A172 (cell line): ENCODE measurements around the gene DOCK9. TPM values are rescaled to one million over a fixed set of nuclear protein-coding genes. Genes with fewer than 3 reads are reported as not detected.

Source experiments
- DNase-seq: peaks from one replicate; pipeline ENCODE4 v3.0.0-alpha.2; 2015; ENCODE audit warnings: low spot score
- total RNA-seq: library from RNA; depleted of rRNA; stranded (reverse); fragments of >200 nt; shearing (Covaris generic); gene quantifications from 2 replicates; pipeline ENCODE4 v1.2.3, GENCODE V29; 2014

DOCK9 gene
- total RNA-seq, 1 experiment from 2014 or later: 153 TPM

DNA sequence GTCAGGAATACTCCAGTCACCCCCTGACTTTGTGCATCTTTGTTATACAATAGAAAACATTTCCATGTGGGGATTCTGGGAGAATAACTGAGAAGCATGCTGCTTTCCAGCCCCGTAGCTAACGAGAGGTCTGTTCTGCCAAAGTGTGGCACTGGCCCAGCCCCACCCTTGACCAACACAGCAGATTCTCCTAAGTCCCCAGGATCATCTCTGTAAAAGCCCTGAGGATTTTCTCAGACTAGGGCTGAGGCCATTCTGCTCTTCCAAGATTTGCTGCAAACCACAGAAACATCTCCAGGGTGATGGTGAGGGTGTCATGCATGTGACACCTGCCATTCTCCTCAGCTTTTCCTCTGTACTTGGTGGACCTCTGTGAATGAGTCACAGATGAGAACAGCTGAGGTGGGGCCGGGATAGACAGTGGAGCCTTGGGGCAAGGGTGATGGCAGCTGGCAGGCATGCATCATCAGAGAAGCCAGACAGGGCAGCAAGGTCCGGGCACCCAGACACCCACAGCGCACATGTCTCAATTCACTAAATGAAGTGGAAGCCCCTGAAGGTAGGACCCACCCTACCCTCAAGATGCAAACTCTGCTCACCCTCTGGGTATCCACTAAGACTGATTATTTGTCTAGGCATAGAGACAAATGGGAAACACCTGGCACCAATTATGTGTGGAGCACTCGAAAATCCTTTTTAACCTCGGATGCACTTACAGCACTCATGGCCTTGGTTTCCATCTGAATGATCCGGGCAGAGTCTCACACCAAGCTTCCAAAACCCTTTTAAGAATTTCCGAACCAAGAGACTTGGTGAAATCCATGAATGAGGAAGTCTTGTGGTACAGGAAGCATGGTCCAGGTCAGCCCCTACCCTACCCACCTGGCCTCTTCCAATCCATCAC lies 20.1 kb upstream of the DOCK9 start:
- DNase-seq: peak; percentile 89

DNA sequence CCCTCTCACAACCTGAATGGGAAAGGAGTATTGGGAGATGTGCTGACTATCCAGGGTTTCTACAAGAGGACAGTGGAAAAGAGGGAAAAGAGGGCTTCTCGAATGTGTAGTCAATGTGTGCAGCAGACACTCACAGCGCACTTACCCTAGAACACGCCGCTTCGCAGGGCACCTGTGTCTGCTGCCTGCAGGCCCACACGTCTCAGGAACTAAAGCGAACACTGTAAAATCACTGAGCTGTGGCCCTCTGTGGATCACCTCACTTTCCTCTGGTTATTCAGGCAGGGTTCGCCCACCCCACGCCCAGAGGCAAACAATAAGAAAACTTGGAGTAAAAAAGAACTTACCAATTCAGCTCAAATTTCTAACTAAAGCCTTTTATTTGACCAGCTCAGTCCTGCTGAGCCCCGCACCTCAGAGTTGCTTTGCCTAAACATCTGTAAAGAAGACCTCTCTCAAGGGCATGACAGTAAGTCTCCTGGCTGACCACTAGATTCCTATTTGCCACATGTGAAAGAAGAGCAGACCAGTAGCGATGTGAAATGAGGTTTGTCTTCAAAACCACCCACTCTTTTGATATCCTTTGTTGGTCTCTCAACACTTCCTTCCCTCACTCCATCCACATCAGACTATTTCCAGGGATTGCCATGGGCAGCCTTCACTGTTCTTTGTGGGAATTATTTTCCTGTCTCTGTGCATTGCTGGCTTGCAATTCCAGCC lies 19.3 kb upstream of the DOCK9 start:
- no peak for DNase-seq

DNA sequence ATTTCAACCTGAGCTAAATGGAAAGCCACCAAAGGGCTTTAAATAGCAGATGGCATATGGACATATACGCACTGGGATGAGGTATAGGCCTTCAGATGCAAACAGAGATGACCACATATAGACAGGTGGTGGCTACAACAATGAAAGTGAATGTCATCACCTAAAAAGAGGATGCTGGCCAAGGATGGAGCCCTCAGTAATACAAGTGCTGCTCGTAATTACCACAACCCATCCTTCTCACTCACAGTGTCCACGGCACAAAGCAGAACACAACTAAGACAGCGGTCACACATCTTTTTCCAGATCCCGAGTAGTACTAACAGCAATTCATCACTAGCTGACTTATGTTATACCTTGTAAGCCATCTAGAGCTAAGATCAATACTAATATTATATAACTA lies 18.2 kb upstream of the DOCK9 start:
- DNase-seq: no peak

DNA sequence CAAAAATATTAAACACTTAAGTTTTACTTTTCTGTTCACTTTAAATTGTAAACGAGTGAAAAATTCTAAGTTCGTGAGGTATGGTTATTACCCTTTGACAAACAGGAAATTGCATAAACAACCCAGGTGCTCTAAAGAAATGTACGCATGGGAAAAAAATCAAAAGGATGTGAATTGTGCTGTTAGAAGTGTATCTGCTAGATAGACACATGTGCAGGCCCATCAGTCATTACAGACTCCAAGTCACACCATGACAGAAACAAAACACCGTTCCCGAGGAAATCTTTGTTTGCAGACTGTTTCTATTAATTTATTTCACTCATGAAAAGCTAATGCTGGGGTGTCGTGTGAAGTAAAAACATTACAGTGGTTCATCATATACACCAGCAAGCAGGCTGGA lies 17.0 kb upstream of the DOCK9 start:
- DNase-seq: no peak

DNA sequence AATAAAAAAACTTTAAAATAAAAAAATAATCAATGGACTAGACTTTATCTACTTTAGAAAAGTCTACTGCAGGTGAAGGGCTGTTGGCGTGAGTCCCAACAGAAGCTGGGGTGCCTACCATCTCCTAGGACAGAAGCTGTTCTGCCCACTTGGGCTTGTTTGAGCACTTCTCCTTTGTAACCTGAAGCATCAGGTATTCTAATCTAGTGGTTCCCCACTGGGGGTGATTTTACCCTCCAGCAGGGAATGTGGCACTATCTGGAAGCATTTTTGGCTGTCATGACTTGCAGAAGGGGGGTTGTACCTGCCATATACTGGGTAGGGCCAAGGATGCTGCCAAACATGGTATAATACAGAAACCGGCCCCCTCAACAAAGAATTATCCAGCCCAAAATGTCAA lies 16.2 kb upstream of the DOCK9 start:
- no peak for DNase-seq

DNA sequence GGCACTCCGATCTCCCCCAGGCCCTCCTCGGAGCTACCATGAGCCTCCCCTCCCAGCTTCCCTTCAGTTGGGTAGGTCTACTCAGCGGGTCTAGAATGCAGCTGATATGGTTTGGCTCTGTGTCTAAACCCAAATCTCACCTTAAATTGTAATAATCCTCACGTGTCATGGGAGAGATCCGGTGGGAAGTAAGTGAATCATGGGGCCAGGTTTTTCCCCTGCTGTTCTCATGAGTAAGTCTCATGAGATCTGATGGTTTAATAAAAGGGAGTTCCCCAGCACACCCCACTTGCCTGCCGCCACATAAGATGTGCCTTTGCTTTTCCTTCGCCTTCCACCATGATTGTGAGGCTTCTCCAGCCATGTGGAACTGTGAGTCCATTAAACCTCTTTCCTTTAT lies 14.5 kb upstream of the DOCK9 start:
- DNase-seq: peak; percentile 92

DNA sequence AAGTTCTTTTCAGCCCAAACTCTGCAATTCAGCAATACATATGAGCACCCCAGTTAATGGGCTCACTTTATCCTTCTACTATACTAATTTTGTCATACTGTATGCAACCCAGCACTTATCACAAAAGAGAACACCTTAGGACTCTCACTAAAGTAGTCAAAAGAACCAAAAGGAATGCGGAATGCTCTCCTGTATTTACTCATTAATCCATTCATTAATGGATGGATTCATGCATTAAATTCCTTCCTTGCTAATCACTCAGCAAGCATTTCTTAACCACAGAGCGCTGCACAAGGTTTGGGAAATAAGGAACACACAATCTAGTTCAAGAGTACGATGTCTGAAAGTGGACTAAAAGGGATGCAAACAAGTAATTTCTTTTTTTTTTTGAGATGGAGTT lies 12.8 kb upstream of the DOCK9 start:
- peak; percentile 61 for DNase-seq

DNA sequence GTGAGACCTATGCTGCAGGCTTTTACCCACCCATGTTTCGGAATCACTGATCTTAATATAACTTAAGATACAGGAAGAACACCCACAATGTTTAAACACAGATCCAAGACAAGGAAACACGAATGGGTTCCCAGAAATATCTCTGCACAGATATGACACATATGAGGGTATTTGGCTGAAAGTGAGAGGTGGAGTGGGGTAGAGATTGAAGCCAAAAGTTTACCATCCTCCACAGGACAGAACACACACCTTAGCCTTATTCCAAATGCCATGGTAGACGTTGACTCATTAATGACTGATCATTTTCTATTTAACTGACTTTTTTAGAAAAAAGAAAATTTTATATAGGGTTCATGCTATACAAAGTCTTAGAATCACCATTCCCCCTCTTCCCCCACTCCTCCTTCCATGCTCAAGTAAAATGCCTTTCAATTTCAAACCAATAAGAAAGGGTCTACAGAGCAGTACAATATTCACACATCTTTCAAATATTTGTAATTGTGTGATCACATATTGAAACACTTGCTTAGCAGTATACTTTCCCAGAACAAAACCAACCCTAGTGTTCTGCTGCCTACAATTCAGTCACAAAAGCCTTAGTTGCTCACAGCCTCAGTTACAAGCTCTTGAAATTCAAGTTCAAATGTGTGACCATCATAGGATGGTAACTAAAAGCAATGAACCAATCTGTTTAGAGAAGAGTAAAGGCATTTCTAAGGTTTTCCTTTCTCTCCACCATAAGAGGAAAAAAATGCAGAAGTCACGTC lies 11.8 kb upstream of the DOCK9 start:
- DNase-seq: no peak

DNA sequence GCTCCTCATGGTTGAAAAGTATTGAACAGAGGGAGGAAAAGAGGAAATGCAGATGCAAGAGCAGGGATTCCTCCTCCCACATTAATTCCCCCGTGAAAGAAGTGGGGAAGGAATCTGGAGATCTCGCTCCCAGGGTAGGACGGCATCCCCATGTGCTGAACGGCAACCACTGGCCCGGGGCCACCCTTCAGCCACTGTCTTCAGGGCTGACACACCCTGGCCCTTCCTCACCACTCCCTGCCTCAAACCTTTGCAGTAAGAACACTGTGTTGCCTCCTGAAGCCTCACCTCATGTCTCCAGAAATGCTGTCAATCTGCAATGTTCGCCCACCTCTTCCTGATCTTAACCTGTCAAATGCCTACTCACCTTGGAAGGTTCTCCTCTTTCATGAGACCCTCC lies 10.9 kb upstream of the DOCK9 start:
- no peak for DNase-seq

DNA sequence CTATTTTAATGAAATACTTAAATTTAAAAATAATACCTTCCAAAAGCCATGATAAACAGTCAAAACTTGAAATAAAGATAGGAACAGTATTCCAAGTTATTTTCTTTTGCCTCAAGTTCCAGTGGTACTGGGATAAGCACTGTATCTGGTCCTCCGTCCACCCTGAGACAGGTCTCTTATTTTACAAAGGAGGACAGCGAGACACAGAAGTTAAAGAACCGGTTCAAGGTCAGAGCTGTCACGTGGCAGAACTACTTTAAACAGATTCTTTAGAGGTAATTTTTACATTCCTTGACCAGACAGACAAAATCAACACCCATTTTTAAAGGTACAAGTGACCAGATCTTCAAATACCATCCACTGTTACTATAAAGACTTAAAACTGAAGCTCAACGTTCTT lies 10.4 kb upstream of the DOCK9 start:
- DNase-seq: no peak

DNA sequence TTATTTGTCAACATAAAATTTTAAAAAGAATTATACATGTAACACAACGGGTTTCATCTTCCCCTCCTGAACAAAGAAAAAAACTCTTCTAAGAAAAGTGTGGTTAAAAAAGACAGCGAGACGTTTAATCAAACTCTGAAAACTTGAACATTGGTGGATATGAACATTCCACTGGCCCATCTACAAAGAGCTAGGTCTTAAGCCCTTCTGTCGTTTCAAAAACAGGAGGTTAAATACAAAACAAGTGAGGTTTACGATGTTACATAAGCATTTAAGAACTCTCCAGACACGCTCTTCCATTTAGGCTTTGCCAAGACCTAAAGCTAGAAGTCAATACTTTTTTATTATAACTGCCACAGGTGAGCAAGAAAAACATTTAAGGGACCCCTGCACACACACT lies 9.4 kb upstream of the DOCK9 start:
- no peak for DNase-seq

DNA sequence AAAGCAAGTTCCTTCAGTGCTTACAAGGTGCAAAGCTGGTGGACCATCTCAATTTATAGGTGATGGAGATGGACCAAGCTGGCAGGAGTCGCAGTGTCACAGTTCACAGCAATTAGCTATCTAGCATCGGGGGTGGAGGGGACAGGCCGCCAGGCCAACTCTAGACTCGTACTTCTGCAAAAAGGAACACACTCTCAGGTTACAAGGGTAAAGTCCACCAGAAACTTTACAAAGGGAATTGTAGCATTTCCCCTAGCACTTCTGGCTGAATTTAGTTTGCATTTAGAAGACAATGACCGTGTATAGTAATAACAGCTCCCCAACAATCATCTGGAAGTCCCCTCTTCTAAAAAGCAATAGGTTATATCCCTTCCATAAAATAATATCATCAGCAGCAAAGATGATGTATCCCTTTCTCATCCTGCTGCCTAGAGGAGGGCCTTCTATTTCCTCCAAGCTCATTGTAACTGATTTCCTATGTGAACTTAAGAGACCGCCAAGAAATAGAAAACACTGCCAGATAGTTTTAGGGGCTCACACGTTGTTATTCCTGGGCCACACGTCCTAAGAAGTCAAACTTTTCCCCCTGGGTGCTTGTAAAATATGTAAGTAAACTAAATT lies 8.5 kb upstream of the DOCK9 start:
- no peak for DNase-seq

DNA sequence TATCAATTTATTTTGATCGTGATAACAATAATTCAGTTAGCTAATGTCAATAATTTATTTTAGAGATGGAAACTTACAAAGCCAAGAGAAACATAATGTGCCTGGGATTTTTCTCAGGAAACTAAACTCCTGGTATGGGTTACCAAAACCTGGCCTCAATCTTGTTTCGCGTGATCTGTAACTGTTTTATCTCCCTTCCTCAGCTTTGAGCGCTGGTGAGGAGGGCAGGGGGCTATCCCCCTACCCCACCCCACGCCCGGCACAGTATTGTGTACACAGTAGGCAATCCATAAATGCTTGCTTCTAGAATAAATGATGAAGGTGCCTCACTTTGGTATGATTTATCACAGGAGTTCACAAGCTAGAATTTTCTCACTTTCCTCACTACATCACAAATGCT lies 7.7 kb upstream of the DOCK9 start:
- no peak for DNase-seq

DNA sequence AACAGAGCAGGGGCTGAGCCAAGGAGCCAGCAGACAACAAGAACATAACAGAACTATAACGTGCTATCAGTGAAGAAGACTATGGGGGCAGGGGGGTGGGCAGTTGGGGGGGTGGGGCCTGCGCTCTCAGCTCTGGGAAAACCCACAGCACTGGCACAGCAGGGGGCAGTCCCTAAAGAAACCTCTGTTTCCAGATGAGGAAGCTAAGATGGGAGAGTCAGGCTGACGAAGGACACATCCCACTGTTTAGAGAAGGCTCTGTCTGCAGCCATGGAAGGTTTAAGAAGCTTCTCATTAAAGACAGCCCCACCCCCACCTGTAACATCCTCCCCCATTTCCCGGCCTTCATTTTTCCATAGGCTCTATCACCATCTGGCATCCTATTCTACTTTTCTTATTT lies 7.1 kb upstream of the DOCK9 start:
- no peak for DNase-seq

DNA sequence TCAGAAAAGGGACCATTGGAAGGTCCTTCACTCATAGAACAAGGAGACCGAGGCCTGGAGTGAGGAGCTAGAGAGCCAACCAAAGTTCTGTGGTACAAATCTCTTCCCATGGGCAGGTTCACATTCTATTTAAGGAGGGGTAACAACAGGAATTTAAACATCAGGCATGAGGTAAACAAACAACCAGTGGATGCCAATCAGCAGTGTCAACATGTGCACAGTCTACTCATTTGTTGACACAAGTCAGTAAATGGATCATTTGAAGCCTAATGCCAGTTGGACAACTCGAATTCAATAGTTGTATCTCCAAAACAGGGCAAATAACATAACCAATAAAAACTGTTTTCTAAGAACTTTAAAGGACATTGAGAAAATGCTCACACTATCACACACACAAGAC lies 6.3 kb upstream of the DOCK9 start:
- DNase-seq: no peak

DNA sequence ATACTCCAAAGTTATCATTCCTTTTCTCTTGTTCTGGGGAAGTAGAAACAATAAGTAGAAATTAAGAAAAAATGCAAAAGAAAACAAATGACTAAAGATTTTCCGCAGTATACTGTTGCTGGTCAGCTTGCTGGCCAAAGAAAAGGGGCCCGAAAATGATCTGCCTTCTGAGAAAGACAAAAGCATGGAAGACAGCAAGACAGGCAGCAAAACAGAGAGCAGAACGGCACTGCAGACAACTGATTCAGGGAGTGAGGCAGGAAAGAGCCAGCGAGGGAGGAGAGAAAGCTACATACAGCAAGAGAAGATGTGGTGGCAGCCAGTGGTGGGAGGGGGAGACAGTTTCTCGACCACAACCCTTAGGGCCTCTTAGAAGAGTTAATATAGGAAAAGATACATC lies 5.3 kb upstream of the DOCK9 start:
- no peak for DNase-seq

DNA sequence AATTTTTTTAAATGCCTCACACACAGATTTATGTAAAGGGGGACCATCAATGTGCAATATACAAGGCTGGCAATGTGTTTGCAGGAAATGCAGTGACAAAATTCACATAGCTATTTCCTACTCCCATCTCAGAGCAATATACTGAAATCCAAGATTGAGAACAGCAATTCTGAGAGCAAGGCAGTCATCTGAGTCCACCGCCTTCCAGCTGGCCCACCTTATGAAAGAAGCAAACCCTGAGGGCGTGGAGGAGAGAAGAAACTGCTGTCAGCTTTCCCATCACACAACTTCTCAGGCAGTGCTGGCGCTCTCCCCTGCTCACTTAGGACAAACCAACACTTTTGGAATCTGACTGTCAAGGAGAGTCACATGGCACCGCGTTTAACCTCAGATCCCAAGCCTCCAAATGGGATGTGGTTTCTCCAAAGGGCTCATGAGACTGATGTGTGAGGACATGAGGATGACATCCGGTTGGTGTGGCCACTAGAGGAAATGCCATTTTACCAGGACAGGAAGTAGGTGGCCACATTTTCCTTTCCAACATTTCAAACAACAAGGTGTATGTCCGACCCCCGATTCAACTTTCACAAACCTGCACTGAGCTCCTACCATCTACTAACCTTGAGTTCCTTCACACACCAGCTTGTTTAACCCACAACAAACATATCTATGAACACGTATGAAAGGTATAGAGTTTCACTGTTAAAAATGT lies 3.7 kb upstream of the DOCK9 start:
- peak; percentile 88 for DNase-seq

DNA sequence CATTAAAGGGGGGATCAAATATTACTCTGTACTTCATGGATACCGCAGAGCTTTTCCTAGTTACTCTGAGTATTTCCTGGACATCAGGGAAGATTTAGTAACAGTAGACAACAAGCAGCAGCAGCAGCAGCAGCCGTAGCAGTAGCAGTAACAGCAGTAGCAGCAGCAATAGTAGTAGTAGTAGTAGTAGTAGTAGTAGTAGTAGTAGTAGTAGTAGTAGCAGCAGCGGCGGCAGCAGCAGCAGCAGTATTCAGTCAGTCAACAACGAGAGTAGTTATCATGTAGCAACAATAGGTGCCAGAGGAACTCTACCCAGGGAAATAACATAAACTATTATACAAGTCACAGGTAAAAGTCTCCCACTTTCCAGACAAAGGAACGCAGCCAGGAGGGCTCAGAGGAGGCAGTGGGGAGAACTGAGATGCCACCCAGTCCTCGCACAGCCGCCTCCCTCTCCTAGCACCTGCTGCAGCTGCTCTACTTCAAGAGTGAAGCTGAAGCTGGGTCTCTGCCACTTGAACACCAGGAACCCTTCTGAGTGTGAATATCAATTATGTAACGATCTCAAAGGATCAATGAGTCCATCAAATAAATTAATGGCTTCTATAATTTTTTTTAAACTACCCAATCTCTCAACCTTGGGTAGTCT lies 1.3 kb upstream of the DOCK9 start:
- no peak for DNase-seq

DNA sequence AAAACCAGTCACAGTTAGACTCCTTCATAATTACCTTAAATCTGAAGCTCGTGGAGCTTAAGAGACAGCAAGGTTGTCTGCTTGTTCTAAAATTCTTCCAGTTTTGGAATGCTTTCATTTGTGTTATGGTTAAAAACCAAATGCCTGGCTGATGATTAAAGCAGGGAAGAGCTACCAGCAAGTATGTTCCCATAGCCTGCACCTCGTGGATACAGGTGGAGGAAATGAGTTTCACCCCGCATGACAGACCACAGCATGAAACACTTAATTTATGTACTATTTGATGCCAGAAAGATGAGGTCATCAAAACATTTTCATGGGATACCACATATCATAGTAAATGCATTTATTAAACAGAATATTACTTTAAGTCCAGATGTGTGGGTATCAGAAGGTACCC lies 416 bp upstream of the DOCK9 start:
- peak; percentile 96 for DNase-seq

DNA sequence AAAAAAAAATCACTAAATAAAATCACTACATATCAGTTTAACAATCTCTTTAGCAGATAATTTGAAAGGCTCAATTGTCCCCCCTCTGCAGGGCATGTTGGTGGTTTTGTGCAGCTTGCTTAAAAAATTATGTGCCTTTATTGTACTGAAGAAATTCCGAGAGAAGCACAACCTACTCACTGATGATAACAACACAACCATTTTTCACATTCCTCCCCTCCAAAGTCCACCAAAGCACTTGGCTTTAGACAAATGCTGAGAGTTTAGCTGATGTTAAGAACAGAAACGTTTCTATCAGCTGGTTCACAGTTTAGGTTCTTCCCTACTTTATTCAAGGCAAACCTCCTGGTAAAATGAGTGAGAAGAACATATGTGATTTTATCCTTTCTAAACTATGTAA lies 923 bp downstream of the DOCK9 start:
- peak; percentile 31 for DNase-seq

DNA sequence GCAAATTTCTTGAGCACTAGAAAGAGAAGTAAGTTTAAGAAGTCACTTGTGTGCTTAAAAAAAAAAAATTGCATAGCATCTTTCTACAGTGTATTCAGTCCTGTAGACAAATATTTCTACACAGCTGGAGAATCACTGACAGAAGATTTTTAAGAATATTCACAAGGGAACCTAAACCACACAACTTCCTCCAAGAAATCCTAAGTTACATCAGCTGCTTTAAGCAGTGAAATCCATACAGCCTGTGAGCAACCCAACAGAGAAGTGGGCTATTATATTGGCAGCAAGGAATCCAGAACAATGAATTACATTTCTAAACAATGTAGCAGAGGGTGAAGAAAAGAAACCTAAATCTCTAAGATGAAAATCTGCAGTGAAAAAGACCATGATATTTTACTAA lies 1.5 kb downstream of the DOCK9 start:
- peak; percentile 42 for DNase-seq
